Measurements from ENCODE around the gene LRRC71.

LRRC71 gene

DNA sequence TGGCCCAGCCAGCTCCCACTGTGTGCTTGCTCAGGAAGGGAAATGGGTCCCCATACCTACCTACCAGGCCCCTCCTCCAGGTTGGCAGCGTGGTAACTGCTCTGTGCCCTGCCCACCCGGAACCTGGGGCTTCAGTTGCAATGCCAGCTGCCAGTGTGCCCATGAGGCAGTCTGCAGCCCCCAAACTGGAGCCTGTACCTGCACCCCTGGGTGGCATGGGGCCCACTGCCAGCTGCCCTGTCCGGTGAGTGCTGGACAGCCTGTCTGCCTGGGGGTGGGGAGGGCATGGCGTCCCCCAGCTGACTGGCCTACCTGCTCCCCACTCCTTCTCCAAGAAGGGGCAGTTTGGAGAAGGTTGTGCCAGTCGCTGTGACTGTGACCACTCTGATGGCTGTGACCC, 10.8 kb upstream of the LRRC71 start:
- TF ChIP-seq EZH2phosphoT487 (IDR thresholded peaks at IDR 0.05; ENCODE audit: low read depth) = no peak
- no peak for TF ChIP-seq CTCF (IDR thresholded peaks at IDR 0.05; ENCODE audit: low read depth, low read length)
- H3K36me3 ChIP-seq (replicated peaks; ENCODE audit: low read depth, low read length) = no peaks in the 10 kb centered on the region

DNA sequence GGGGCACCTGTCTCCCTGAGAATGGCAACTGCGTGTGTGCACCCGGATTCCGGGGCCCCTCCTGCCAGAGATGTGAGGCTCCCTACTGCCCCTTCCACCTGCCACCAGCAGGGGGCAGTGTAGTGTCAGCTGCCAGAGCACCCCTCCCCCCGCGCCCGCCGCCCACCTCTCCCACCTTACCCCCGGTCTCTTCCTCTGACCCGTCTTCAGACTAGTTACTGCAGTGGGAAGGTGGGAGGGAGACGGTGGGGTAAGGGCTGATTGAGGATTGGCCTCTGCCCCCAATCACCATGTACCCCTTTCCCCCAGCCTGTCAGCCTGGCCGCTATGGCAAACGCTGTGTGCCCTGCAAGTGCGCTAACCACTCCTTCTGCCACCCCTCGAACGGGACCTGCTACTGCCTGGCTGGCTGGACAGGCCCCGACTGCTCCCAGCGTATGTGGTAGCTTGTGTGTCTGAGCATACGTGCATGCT, 10.1 kb upstream of the LRRC71 start:
- H3K9ac ChIP-seq (ENCODE audit: low read length) = no peak overlapping the region
- H2AFZ ChIP-seq (ENCODE audit: low read depth, low read length) = 0 out of 2 replicates have a peak overlapping the region, but pooled peaks have one; percentile 12
- H3K9me3 ChIP-seq (ENCODE audit: insufficient read depth, low read length) = no peaks in the 10 kb centered on the region
- no peaks in the 10 kb centered on the region for H3K79me2 ChIP-seq (ENCODE audit: low read length)
- H3K4me1 ChIP-seq (ENCODE audit: low read length) = peaks cover 9% of the 10 kb centered on the region; the same call in 1 of the 2 replicates
- TF ChIP-seq EZH2phosphoT487 (IDR thresholded peaks at IDR 0.05; ENCODE audit: low read depth) = no peak
- peak; percentile 92 for TF ChIP-seq CTCF (IDR thresholded peaks at IDR 0.05; ENCODE audit: low read depth, low read length)
- H3K4me2 ChIP-seq (ENCODE audit: low read length) = peak overlapping the region; percentile 65
- H4K20me1 ChIP-seq (ENCODE audit: insufficient read depth, low read length) = no peaks in the 10 kb centered on the region
- no peak overlapping the region for H3K27ac ChIP-seq (ENCODE audit: low read length)
- H3K27me3 ChIP-seq (ENCODE audit: low read depth, low read length) = no peaks in the 10 kb centered on the region
- peak overlapping the region; percentile 63 for H3K4me3 ChIP-seq (ENCODE audit: low read length)
- no peaks in the 10 kb centered on the region for H3K36me3 ChIP-seq (replicated peaks; ENCODE audit: low read depth, low read length)

More for the DNA sequence above, 10.8 kb upstream of the LRRC71 start:
- Histone ChIP-seq H3K27ac (ENCODE audit: low read length) (no peak overlapping the region), H3K9ac (ENCODE audit: low read length) (no peak overlapping the region), H3K4me2 (ENCODE audit: low read length) (peak overlapping the region; percentile 65), H4K20me1 (ENCODE audit: insufficient read depth, low read length) (no peaks in the 10 kb centered on the region), H2AFZ (ENCODE audit: low read depth, low read length) (no peak overlapping the region), H3K79me2 (ENCODE audit: low read length) (no peaks in the 10 kb centered on the region), H3K9me3 (ENCODE audit: insufficient read depth, low read length) (no peaks in the 10 kb centered on the region), H3K4me1 (ENCODE audit: low read length) (peaks cover 9% of the 10 kb centered on the region; the same call in 1 of the 2 replicates), H3K27me3 (ENCODE audit: low read depth, low read length) (peaks cover 1% of the 10 kb centered on the region; the same call in 1 of the 2 replicates), H3K4me3 (ENCODE audit: low read length) (no peak overlapping the region)

- Histone ChIP-seq H3K79me2 (ENCODE audit: low read length) (no peaks in the 10 kb centered on the region), H3K4me2 (ENCODE audit: low read length) (no peak overlapping the region), H3K4me1 (ENCODE audit: low read length) (peaks cover 9% of the 10 kb centered on the region; the same call in 1 of the 2 replicates), H3K4me3 (ENCODE audit: low read length) (no peak overlapping the region), H3K9me3 (ENCODE audit: insufficient read depth, low read length) (no peaks in the 10 kb centered on the region), H4K20me1 (ENCODE audit: insufficient read depth, low read length) (no peaks in the 10 kb centered on the region), H3K27ac (ENCODE audit: low read length) (no peak overlapping the region), H3K36me3 (replicated peaks; ENCODE audit: low read depth, low read length) (no peaks in the 10 kb centered on the region), H3K9ac (ENCODE audit: low read length) (no peak overlapping the region), H3K27me3 (ENCODE audit: low read depth, low read length) (no peaks in the 10 kb centered on the region), H2AFZ (ENCODE audit: low read depth, low read length) (no peak overlapping the region)
- TF ChIP-seq CTCF (IDR thresholded peaks at IDR 0.05; ENCODE audit: low read depth, low read length) (no peak), EZH2phosphoT487 (IDR thresholded peaks at IDR 0.05; ENCODE audit: low read depth) (no peak)
These were observed 8.7 kb upstream of the LRRC71 start for GRCh38 chr1:156911577-156912298.

DNA sequence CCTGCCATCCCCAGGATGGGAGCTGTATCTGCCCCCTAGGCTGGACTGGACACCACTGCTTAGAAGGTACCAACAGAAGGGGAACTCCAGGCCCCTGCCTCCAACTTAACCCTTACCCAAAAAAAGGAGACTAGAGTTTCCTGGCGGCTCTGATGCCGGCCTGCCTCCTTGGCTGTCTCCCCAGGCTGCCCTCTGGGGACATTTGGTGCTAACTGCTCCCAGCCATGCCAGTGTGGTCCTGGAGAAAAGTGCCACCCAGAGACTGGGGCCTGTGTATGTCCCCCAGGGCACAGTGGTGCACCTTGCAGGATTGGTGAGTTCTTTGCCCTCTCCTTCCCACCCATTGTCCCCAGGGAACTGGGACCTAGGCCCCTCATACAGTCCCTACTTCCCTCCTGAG, 8.1 kb upstream of the LRRC71 start:
- Histone ChIP-seq H3K9ac (ENCODE audit: low read length) (no peak overlapping the region), H3K36me3 (replicated peaks; ENCODE audit: low read depth, low read length) (no peaks in the 10 kb centered on the region)

More for the DNA sequence above, 8.1 kb upstream of the LRRC71 start:
- Histone ChIP-seq H3K9me3 (ENCODE audit: insufficient read depth, low read length) (no peaks in the 10 kb centered on the region), H4K20me1 (ENCODE audit: insufficient read depth, low read length) (no peaks in the 10 kb centered on the region), H3K4me2 (ENCODE audit: low read length) (no peak overlapping the region), H3K79me2 (ENCODE audit: low read length) (no peaks in the 10 kb centered on the region), H3K4me1 (ENCODE audit: low read length) (peaks cover 5% of the 10 kb centered on the region; the same call in 1 of the 2 replicates), H3K27ac (ENCODE audit: low read length) (no peak overlapping the region), H3K27me3 (ENCODE audit: low read depth, low read length) (no peaks in the 10 kb centered on the region), H2AFZ (ENCODE audit: low read depth, low read length) (no peak overlapping the region), H3K4me3 (ENCODE audit: low read length) (no peak overlapping the region)
- TF ChIP-seq CTCF (IDR thresholded peaks at IDR 0.05; ENCODE audit: low read depth, low read length) (no peak), EZH2phosphoT487 (IDR thresholded peaks at IDR 0.05; ENCODE audit: low read depth) (no peak)
